Activated T-cell treated with anti-CD3 and anti-CD28 coated beads, Interleukin-2, amount 50 U/mL, for 24 hours (primary cell): ENCODE measurements around the gene POU2F3.

Source experiments
- DNase-seq: peaks from one replicate; pipeline ENCODE4 v3.0.0-alpha.2; 2020
- H3K27ac Mint-ChIP-seq: 2 replicates; pipeline ENCODE4 v1.8.0; 2020; ENCODE audit warnings: mild to moderate bottlenecking, mixed read lengths
- H3K27me3 Mint-ChIP-seq: 2 replicates; pipeline ENCODE4 v1.8.0; 2020; ENCODE audit warnings: mixed read lengths
- H3K36me3 Mint-ChIP-seq: 2 replicates; pipeline ENCODE4 v1.8.0; 2020; ENCODE audit warnings: low read depth, mixed read lengths
- H3K4me1 Mint-ChIP-seq: 2 replicates; pipeline ENCODE4 v1.8.0; 2020; ENCODE audit warnings: low read depth, mixed read lengths
- H3K4me3 Mint-ChIP-seq: 2 replicates; pipeline ENCODE4 v1.8.0; 2020; ENCODE audit warnings: mild to moderate bottlenecking, moderate library complexity, mixed read lengths
- H3K9me3 Mint-ChIP-seq: 2 replicates; pipeline ENCODE4 v1.8.0; 2020; ENCODE audit warnings: mixed read lengths

Gene POU2F3

GRCh38 chr11:120314861-120315260, 74.9 kb downstream of the POU2F3 start:
- DNase-seq = no peak
- Mint-ChIP-seq H3K9me3 (no peaks in the 10 kb centered on the region), H3K4me1 (no peaks in the 10 kb centered on the region), H3K4me3 (no peak overlapping the region), H3K27me3 (peaks cover 30% of the 10 kb centered on the region), H3K36me3 (no peaks in the 10 kb centered on the region), H3K27ac (no peak overlapping the region)

GRCh38 chr11:120316880-120317688, 77.1 kb downstream of the POU2F3 start:
- no peak overlapping the region for H3K4me3 Mint-ChIP-seq
- H3K9me3 Mint-ChIP-seq = no peaks in the 10 kb centered on the region
- H3K4me1 Mint-ChIP-seq = no peaks in the 10 kb centered on the region
- no peak for DNase-seq
- H3K27me3 Mint-ChIP-seq = peaks cover 45% of the 10 kb centered on the region
- no peaks in the 10 kb centered on the region for H3K36me3 Mint-ChIP-seq
- no peak overlapping the region for H3K27ac Mint-ChIP-seq

DNA sequence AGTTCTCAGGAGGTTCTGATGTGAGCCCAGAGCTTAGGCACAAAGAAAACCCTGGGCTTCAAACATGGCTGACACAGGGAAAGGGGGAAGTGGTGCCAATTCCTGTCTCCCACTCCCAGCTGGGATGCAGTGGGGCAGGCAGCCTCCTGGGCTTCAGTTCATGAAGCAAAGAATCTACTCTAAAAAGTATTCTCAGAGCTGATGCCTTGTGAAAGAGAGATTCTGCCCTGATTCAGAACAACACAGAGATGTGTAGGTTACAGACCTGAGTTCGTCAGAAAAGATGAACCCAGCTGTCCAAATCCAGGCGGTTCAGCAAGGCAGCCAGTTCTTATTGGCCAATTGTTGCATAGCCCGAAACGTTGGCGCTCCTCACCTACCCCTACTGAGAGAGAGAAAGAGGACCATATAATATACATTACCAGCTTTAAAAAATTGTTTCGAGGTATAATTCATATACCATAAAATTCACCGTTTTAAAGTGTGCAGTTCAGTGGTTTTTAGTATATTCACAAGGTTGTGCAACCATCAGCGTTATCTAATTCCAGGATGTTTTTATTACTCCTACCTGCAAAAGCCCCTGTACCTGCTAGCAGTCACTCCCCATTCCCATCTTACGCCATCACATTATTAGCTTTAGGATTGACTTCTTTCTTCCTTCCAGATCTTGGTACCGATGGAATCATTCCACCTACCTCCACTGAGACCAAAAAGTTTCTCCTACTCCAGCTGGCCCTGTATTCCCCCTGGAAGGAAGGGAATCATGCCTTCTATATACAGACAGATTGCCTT, 77.9 kb downstream of the POU2F3 start:
- Mint-ChIP-seq H3K9me3 (no peaks in the 10 kb centered on the region), H3K27me3 (peaks cover 46% of the 10 kb centered on the region), H3K27ac (no peak overlapping the region), H3K4me3 (no peak overlapping the region), H3K36me3 (no peaks in the 10 kb centered on the region), H3K4me1 (no peaks in the 10 kb centered on the region)
- DNase-seq = no peak

GRCh38 chr11:120318906-120319305, 79.0 kb downstream of the POU2F3 start:
- Mint-ChIP-seq H3K27ac (no peak overlapping the region), H3K27me3 (peaks cover 55% of the 10 kb centered on the region), H3K4me3 (no peak overlapping the region), H3K9me3 (no peaks in the 10 kb centered on the region), H3K36me3 (no peaks in the 10 kb centered on the region), H3K4me1 (no peaks in the 10 kb centered on the region)
- no peak for DNase-seq

GRCh38 chr11:120324932-120325810, 85.2 kb downstream of the POU2F3 start, which contains the start of gene TLCD5:
TLCD5 (plus strand) TSS chr11:120325299; CDS start chr11:120327442, 2,143 bp downstream.
- Mint-ChIP-seq H3K36me3 (no peaks in the 10 kb centered on the region), H3K27ac (no peak within 1 kb of the TSS), H3K9me3 (no peaks in the 10 kb centered on the region), H3K27me3 (peaks cover 78% of the 10 kb centered on the region), H3K4me1 (peaks cover 21% of the 10 kb centered on the region), H3K4me3 (peak within 1 kb of the TSS; percentile 70)
- peak; percentile 63 for DNase-seq

DNA sequence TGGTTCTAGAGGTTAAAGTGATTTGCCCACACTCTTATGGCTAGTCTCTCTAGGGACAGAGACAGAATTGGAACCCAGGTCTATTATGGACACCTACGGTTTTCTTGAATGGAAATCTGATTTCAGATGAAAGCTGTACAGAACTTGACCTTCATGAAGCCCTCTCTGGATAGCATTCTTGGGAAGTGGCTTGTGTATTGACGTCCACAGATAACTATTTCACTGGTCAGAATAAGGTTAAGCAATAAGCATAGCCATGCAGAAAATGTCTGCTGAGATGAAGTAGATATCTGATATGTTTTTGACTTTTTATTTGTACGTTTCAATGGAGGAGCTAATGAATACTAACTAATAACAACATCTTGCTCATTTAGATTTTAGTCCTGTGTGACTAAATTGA, 86.3 kb downstream of the POU2F3 start:
- Mint-ChIP-seq H3K27ac (no peak overlapping the region), H3K4me3 (peak overlapping the region; percentile 63), H3K9me3 (no peaks in the 10 kb centered on the region), H3K27me3 (peaks cover 81% of the 10 kb centered on the region), H3K4me1 (peaks cover 21% of the 10 kb centered on the region), H3K36me3 (no peaks in the 10 kb centered on the region)
- no peak for DNase-seq

DNA sequence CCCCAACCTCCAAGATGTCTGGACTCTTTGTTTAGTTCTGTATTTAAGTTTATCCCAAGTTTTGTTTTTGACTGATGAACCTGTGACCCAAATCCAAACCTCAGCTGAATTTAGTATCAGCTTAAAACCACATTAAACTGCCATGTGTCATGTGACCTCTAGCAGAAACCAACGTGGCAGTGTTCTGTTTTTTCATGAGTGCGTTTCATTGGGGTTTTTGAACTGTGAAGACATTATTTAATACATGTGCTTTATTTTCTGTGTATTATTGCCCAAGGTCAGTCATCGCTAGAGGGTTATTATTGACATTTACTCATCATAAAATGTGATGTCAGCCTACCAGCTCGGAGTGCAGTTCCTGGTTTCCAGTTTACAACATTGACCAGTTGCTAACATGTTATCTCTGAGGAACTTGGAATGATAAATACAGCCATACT, 86.9 kb downstream of the POU2F3 start:
- Mint-ChIP-seq H3K9me3 (no peaks in the 10 kb centered on the region), H3K4me3 (no peak overlapping the region), H3K36me3 (no peaks in the 10 kb centered on the region), H3K4me1 (peaks cover 21% of the 10 kb centered on the region), H3K27me3 (peaks cover 76% of the 10 kb centered on the region), H3K27ac (no peak overlapping the region)
- no peak for DNase-seq

- no peaks in the 10 kb centered on the region for H3K9me3 Mint-ChIP-seq
- peaks cover 21% of the 10 kb centered on the region for H3K4me1 Mint-ChIP-seq
- H3K36me3 Mint-ChIP-seq = no peaks in the 10 kb centered on the region
- H3K27ac Mint-ChIP-seq = no peak overlapping the region
- no peak for DNase-seq
- H3K27me3 Mint-ChIP-seq = peaks cover 72% of the 10 kb centered on the region
- no peak overlapping the region for H3K4me3 Mint-ChIP-seq
Measured at GRCh38 chr11:120327311-120327710, 87.4 kb downstream of the POU2F3 start.

DNA sequence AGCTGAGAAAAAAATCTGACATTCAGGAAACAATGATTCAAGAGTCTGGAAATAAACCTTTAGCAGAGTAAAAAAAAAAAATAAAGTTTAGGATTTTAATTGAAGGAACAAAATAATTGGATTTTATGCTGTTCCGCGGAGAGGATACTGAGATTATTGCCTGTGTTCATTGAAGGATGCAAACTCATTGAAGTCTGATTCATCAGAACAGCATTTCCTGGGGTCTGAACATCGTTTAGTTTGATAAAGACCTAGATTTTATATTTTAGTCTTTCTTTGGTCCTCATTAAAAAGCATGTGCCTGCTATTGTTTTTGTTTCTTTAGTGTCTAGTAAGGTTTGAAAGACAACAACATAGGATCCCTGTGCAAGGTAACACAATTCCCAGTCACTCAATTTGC, 89.6 kb downstream of the POU2F3 start:
- H3K27ac Mint-ChIP-seq = no peak overlapping the region
- H3K36me3 Mint-ChIP-seq = no peaks in the 10 kb centered on the region
- H3K4me1 Mint-ChIP-seq = peaks cover 24% of the 10 kb centered on the region
- no peak for DNase-seq
- H3K9me3 Mint-ChIP-seq = no peaks in the 10 kb centered on the region
- peaks cover 68% of the 10 kb centered on the region for H3K27me3 Mint-ChIP-seq
- no peak overlapping the region for H3K4me3 Mint-ChIP-seq

DNA sequence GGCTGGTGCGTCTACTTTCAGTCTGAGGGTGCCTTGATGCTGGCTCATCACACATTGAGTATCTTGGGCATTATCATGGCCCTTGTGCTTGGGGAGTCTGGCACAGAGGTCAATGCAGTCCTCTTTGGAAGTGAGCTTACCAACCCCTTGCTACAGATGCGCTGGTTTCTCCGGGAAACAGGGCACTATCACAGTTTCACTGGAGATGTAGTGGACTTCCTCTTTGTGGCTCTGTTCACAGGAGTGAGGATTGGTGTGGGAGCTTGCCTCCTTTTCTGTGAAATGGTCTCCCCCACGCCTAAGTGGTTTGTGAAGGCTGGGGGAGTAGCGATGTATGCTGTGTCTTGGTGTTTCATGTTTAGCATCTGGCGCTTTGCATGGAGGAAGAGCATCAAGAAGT, 90.1 kb downstream of the POU2F3 start:
- Mint-ChIP-seq H3K4me1 (peaks cover 22% of the 10 kb centered on the region), H3K36me3 (no peaks in the 10 kb centered on the region), H3K27ac (no peak overlapping the region), H3K4me3 (no peak overlapping the region), H3K9me3 (no peaks in the 10 kb centered on the region), H3K27me3 (peaks cover 63% of the 10 kb centered on the region)
- DNase-seq = no peak

DNA sequence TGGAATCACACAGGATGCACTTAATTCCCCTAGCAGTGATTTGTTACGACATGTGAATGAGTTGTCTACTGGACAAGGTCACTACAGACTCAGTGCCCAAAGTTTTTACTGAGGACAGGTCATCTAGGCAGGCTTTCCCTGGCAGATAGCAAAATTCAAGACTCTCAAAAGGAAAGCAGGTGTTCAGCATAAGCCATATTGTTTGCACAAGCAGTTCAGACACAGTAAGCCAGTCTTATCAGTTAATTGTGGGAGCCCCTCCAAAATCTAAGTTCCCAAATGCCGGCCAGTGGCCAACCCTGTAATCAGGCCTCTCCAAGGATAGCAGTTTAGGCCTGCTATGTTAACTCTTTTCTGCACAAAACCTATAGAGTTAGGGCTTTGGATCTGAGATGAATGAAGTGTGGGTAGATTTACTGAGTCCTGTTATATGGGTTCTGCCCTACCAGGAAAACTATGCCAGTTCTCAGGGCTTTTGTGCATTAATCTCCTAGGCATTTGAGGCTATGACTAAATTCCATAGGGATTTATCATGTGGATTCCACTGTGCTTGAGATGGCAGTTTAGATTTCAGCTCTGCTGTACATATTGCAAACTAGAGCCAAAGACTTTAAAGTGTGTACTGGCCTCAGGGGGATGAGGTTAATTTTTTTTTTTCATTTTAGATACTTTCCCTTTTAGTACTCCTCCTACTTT, 91.5 kb downstream of the POU2F3 start:
- Mint-ChIP-seq H3K9me3 (no peaks in the 10 kb centered on the region), H3K4me1 (peaks cover 19% of the 10 kb centered on the region), H3K27me3 (peaks cover 52% of the 10 kb centered on the region), H3K36me3 (no peaks in the 10 kb centered on the region), H3K27ac (no peak overlapping the region), H3K4me3 (no peak overlapping the region)
- no peak for DNase-seq

DNA sequence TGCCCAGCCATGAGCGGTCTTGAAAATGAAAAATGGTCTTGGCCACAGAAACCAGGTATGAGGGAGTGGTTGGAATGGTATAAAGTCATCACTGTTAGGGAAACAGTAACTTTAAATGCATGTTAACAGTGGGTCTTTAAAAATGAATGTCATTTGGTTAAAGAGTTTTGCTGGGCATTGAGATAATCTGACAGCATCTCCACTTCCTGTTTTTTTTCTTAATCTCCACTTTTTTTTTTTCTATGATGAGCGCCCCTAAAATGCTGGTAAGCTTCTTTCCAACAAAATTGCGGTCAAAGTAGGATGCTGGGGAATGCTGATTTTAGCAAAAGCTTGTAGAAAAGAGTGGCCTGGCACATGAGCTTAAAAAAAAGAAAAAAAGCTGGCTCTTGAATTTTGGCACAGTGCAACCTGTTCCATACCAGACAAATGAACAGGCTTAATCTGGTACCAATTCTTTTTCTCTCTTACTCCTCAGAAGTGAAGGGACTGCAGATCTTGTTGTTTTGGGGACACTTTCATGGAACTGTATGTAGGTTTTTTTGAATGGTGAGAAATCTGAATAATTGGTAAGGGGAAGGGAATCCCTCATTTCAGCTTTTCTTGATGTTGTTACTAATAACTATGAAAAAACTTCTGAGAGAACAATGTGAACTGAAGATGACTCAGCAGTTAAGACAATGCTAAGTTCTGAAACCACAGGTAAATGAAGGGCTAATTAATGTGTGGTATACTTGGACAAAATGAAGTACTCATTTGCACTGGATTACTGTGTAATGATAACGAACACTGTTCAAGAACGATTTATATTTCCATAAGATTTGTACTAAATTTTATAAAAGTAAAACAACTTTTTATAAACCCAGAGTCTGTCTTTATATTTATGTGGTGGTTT, 93.1 kb downstream of the POU2F3 start:
- Mint-ChIP-seq H3K4me3 (no peak overlapping the region), H3K9me3 (no peaks in the 10 kb centered on the region), H3K4me1 (peaks cover 23% of the 10 kb centered on the region), H3K27me3 (peaks cover 49% of the 10 kb centered on the region), H3K36me3 (peaks cover 4% of the 10 kb centered on the region), H3K27ac (no peak overlapping the region)
- no peak for DNase-seq

GRCh38 chr11:120333801-120334200, 93.9 kb downstream of the POU2F3 start:
- Mint-ChIP-seq H3K4me1 (peaks cover 28% of the 10 kb centered on the region), H3K27ac (no peak overlapping the region), H3K9me3 (no peaks in the 10 kb centered on the region), H3K36me3 (peaks cover 4% of the 10 kb centered on the region), H3K4me3 (no peak overlapping the region), H3K27me3 (peaks cover 50% of the 10 kb centered on the region)
- DNase-seq = no peak
